A673 (cell line): ENCODE data around the gene LIMCH1.

Experiments used
- EZH2 ChIP-seq: fragments of 200-600 bp; sonication (generic); IDR thresholded peaks from 2 replicates; pipeline ENCODE4 v1.6.1; 2017; ENCODE audit warnings: borderline replicate concordance, low read depth, mild to moderate bottlenecking, mixed read lengths, antibody characterized with exemption, low read length; ENCODE audit not compliant: poor library complexity, severe bottlenecking
- TF ChIP-seq, protein P1 (sequence below): fragments of 300-800, 200-600 bp; sonication (generic); conservative IDR thresholded peaks from 2 replicates; pipeline ENCODE4 v1.5.1; 2017; ENCODE audit warnings: low read depth, mild to moderate bottlenecking, antibody characterized with exemption, low read length, moderate library complexity, mixed read lengths

GRCh38 chr4:41745292-41746024 is 207.5 kb downstream of the LIMCH1 start:
- TF ChIP-seq, protein P1, sequence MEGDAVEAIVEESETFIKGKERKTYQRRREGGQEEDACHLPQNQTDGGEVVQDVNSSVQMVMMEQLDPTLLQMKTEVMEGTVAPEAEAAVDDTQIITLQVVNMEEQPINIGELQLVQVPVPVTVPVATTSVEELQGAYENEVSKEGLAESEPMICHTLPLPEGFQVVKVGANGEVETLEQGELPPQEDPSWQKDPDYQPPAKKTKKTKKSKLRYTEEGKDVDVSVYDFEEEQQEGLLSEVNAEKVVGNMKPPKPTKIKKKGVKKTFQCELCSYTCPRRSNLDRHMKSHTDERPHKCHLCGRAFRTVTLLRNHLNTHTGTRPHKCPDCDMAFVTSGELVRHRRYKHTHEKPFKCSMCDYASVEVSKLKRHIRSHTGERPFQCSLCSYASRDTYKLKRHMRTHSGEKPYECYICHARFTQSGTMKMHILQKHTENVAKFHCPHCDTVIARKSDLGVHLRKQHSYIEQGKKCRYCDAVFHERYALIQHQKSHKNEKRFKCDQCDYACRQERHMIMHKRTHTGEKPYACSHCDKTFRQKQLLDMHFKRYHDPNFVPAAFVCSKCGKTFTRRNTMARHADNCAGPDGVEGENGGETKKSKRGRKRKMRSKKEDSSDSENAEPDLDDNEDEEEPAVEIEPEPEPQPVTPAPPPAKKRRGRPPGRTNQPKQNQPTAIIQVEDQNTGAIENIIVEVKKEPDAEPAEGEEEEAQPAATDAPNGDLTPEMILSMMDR: no peak
- no peak for TF ChIP-seq EZH2
